ENCODE results near the gene PDZRN3.
A peak's percentile ranks its signal among the peaks of the same experiment; 100 is the strongest.

PDZRN3 gene

GRCh38 chr3:73520931-73521461 lies 103.7 kb downstream of the PDZRN3 start:
- H3K9ac ChIP-seq (ENCODE audit: low read length) = no peak overlapping the region
- H3K4me1 ChIP-seq (ENCODE audit: control insufficient read depth, insufficient read depth, low read length) = peaks cover 54% of the 10 kb centered on the region
- H3K4me3 ChIP-seq (ENCODE audit: low read length) = peak overlapping the region; percentile 45
- no peaks in the 10 kb centered on the region for H3K36me3 ChIP-seq (ENCODE audit: control insufficient read depth, insufficient read depth, low read length)
- H3K27ac ChIP-seq (ENCODE audit: low read depth, low read length) = peak overlapping the region; percentile 87
- H3K27me3 ChIP-seq (ENCODE audit: control insufficient read depth, insufficient read depth, low read length) = no peaks in the 10 kb centered on the region

GRCh38 chr3:73516631-73517030 lies 108.1 kb downstream of the PDZRN3 start:
- Histone ChIP-seq H3K27me3 (ENCODE audit: control insufficient read depth, insufficient read depth, low read length) (no peaks in the 10 kb centered on the region), H3K4me3 (ENCODE audit: low read length) (no peak overlapping the region), H3K36me3 (ENCODE audit: control insufficient read depth, insufficient read depth, low read length) (no peaks in the 10 kb centered on the region), H3K9ac (ENCODE audit: low read length) (no peak overlapping the region), H3K27ac (ENCODE audit: low read depth, low read length) (peak overlapping the region; percentile 95), H3K4me1 (ENCODE audit: control insufficient read depth, insufficient read depth, low read length) (peaks cover 77% of the 10 kb centered on the region)

GRCh38 chr3:73513260-73513659 lies 111.5 kb downstream of the PDZRN3 start:
- peak overlapping the region; percentile 85 for H3K27ac ChIP-seq (ENCODE audit: low read depth, low read length)
- H3K9ac ChIP-seq (ENCODE audit: low read length) = no peak overlapping the region
- H3K36me3 ChIP-seq (ENCODE audit: control insufficient read depth, insufficient read depth, low read length) = no peaks in the 10 kb centered on the region
- H3K4me3 ChIP-seq (ENCODE audit: low read length) = no peak overlapping the region
- no peaks in the 10 kb centered on the region for H3K27me3 ChIP-seq (ENCODE audit: control insufficient read depth, insufficient read depth, low read length)
- H3K4me1 ChIP-seq (ENCODE audit: control insufficient read depth, insufficient read depth, low read length) = peaks cover 81% of the 10 kb centered on the region

GRCh38 chr3:73511571-73512525 lies 112.9 kb downstream of the PDZRN3 start:
- H3K27ac ChIP-seq (ENCODE audit: low read depth, low read length) = peak overlapping the region; percentile 84
- no peak overlapping the region for H3K9ac ChIP-seq (ENCODE audit: low read length)
- H3K4me3 ChIP-seq (ENCODE audit: low read length) = peak overlapping the region; percentile 30
- no peaks in the 10 kb centered on the region for H3K36me3 ChIP-seq (ENCODE audit: control insufficient read depth, insufficient read depth, low read length)
- H3K4me1 ChIP-seq (ENCODE audit: control insufficient read depth, insufficient read depth, low read length) = peaks cover 68% of the 10 kb centered on the region
- no peaks in the 10 kb centered on the region for H3K27me3 ChIP-seq (ENCODE audit: control insufficient read depth, insufficient read depth, low read length)

- Histone ChIP-seq H3K27me3 (ENCODE audit: control insufficient read depth, insufficient read depth, low read length) (no peaks in the 10 kb centered on the region), H3K4me1 (ENCODE audit: control insufficient read depth, insufficient read depth, low read length) (peaks cover 60% of the 10 kb centered on the region), H3K27ac (ENCODE audit: low read depth, low read length) (peak overlapping the region; percentile 84), H3K9ac (ENCODE audit: low read length) (no peak overlapping the region), H3K4me3 (ENCODE audit: low read length) (no peak overlapping the region), H3K36me3 (ENCODE audit: control insufficient read depth, insufficient read depth, low read length) (no peaks in the 10 kb centered on the region)
These were observed 114.0 kb downstream of the PDZRN3 start for GRCh38 chr3:73510784-73511183.

- H3K9ac ChIP-seq (ENCODE audit: low read length) = no peak overlapping the region
- peak overlapping the region; percentile 84 for H3K27ac ChIP-seq (ENCODE audit: low read depth, low read length)
- peaks cover 56% of the 10 kb centered on the region for H3K4me1 ChIP-seq (ENCODE audit: control insufficient read depth, insufficient read depth, low read length)
These were observed 114.4 kb downstream of the PDZRN3 start for GRCh38 chr3:73510334-73510733.

GRCh38 chr3:73509816-73510215 lies 114.9 kb downstream of the PDZRN3 start:
- no peaks in the 10 kb centered on the region for H3K27me3 ChIP-seq (ENCODE audit: control insufficient read depth, insufficient read depth, low read length)
- peaks cover 56% of the 10 kb centered on the region for H3K4me1 ChIP-seq (ENCODE audit: control insufficient read depth, insufficient read depth, low read length)
- peak overlapping the region; percentile 84 for H3K27ac ChIP-seq (ENCODE audit: low read depth, low read length)
- no peak overlapping the region for H3K4me3 ChIP-seq (ENCODE audit: low read length)
- H3K9ac ChIP-seq (ENCODE audit: low read length) = no peak overlapping the region
- H3K36me3 ChIP-seq (ENCODE audit: control insufficient read depth, insufficient read depth, low read length) = no peaks in the 10 kb centered on the region

More at GRCh38 chr3:73510334-73510733, 114.4 kb downstream of the PDZRN3 start:
- H3K36me3 ChIP-seq (ENCODE audit: control insufficient read depth, insufficient read depth, low read length) = no peaks in the 10 kb centered on the region
- no peaks in the 10 kb centered on the region for H3K27me3 ChIP-seq (ENCODE audit: control insufficient read depth, insufficient read depth, low read length)
- peak overlapping the region; percentile 15 for H3K4me3 ChIP-seq (ENCODE audit: low read length)

- Histone ChIP-seq H3K9ac (ENCODE audit: low read length) (no peak overlapping the region), H3K27me3 (ENCODE audit: control insufficient read depth, insufficient read depth, low read length) (no peaks in the 10 kb centered on the region), H3K4me3 (ENCODE audit: low read length) (no peak overlapping the region), H3K4me1 (ENCODE audit: control insufficient read depth, insufficient read depth, low read length) (peaks cover 52% of the 10 kb centered on the region), H3K27ac (ENCODE audit: low read depth, low read length) (peak overlapping the region; percentile 84), H3K36me3 (ENCODE audit: control insufficient read depth, insufficient read depth, low read length) (no peaks in the 10 kb centered on the region)
These were observed 115.7 kb downstream of the PDZRN3 start for GRCh38 chr3:73509066-73509465.

GRCh38 chr3:73508330-73508954 lies 116.3 kb downstream of the PDZRN3 start:
- no peaks in the 10 kb centered on the region for H3K27me3 ChIP-seq (ENCODE audit: control insufficient read depth, insufficient read depth, low read length)
- H3K36me3 ChIP-seq (ENCODE audit: control insufficient read depth, insufficient read depth, low read length) = no peaks in the 10 kb centered on the region
- H3K27ac ChIP-seq (ENCODE audit: low read depth, low read length) = no peak overlapping the region
- H3K4me3 ChIP-seq (ENCODE audit: low read length) = no peak overlapping the region
- no peak overlapping the region for H3K9ac ChIP-seq (ENCODE audit: low read length)
- peaks cover 47% of the 10 kb centered on the region for H3K4me1 ChIP-seq (ENCODE audit: control insufficient read depth, insufficient read depth, low read length)

GRCh38 chr3:73504852-73505251 lies 119.9 kb downstream of the PDZRN3 start:
- no peak overlapping the region for H3K27ac ChIP-seq (ENCODE audit: low read depth, low read length)

GRCh38 chr3:73504239-73504638 lies 120.5 kb downstream of the PDZRN3 start:
- H3K4me1 ChIP-seq (ENCODE audit: control insufficient read depth, insufficient read depth, low read length) = peaks cover 23% of the 10 kb centered on the region
- H3K27ac ChIP-seq (ENCODE audit: low read depth, low read length) = peak overlapping the region; percentile 21
- H3K9ac ChIP-seq (ENCODE audit: low read length) = no peak overlapping the region
- H3K4me3 ChIP-seq (ENCODE audit: low read length) = no peak overlapping the region
- no peaks in the 10 kb centered on the region for H3K27me3 ChIP-seq (ENCODE audit: control insufficient read depth, insufficient read depth, low read length)
- H3K36me3 ChIP-seq (ENCODE audit: control insufficient read depth, insufficient read depth, low read length) = no peaks in the 10 kb centered on the region

More at GRCh38 chr3:73504852-73505251, 119.9 kb downstream of the PDZRN3 start:
- H3K4me1 ChIP-seq (ENCODE audit: control insufficient read depth, insufficient read depth, low read length) = peaks cover 29% of the 10 kb centered on the region
- H3K27me3 ChIP-seq (ENCODE audit: control insufficient read depth, insufficient read depth, low read length) = no peaks in the 10 kb centered on the region
- H3K9ac ChIP-seq (ENCODE audit: low read length) = no peak overlapping the region
- no peak overlapping the region for H3K4me3 ChIP-seq (ENCODE audit: low read length)
- H3K36me3 ChIP-seq (ENCODE audit: control insufficient read depth, insufficient read depth, low read length) = no peaks in the 10 kb centered on the region

GRCh38 chr3:73503781-73504180 lies 121.0 kb downstream of the PDZRN3 start:
- H3K4me3 ChIP-seq (ENCODE audit: low read length) = no peak overlapping the region
- peak overlapping the region; percentile 21 for H3K27ac ChIP-seq (ENCODE audit: low read depth, low read length)
- H3K4me1 ChIP-seq (ENCODE audit: control insufficient read depth, insufficient read depth, low read length) = peaks cover 20% of the 10 kb centered on the region
- H3K36me3 ChIP-seq (ENCODE audit: control insufficient read depth, insufficient read depth, low read length) = no peaks in the 10 kb centered on the region
- no peaks in the 10 kb centered on the region for H3K27me3 ChIP-seq (ENCODE audit: control insufficient read depth, insufficient read depth, low read length)
- no peak overlapping the region for H3K9ac ChIP-seq (ENCODE audit: low read length)
